ENCODE data around the gene TTLL8.

TTLL8 gene

GRCh38 chr22:50101870-50102565, 43.9 kb upstream of the TTLL8 start:
- Histone ChIP-seq H3K36me3 (ENCODE audit: control insufficient read depth in 2 of 2, insufficient read depth in 1 of 2, low read length in 2 of 2) (no peaks in the 10 kb centered on the region), H3K27ac (ENCODE audit: extremely low read depth, low read depth, low read length) (no peak overlapping the region), H3K4me3 (ENCODE audit: low read depth, low read length) (no peak overlapping the region), H3K4me1 (ENCODE audit: control insufficient read depth, insufficient read depth, low read length) (no peaks in the 10 kb centered on the region), H3K9me3 (ENCODE audit: control insufficient read depth, insufficient read depth, low read depth, low read length) (no peaks in the 10 kb centered on the region)
- POLR2A ChIA-PET: interaction anchor here (0.5 kb wide), 1 partner anchor 470 kb away, joined by 3 read pairs; no protein-coding TSS in a partner anchor
- CTCF ChIA-PET: no interaction called here
- TF ChIP-seq MZF1 (tag by site-specific recombination; IDR thresholded peaks at IDR 0.05; ENCODE audit: borderline replicate concordance) (no peak), ZNF112 (tag by site-specific recombination; IDR thresholded peaks at IDR 0.05) (no peak), ZNF747 (tag by site-specific recombination; IDR thresholded peaks at IDR 0.05) (no peak), OVOL3 (tag by site-specific recombination; IDR thresholded peaks at IDR 0.05) (no peak)

GRCh38 chr22:50098052-50098451, 40.0 kb upstream of the TTLL8 start:
- TF ChIP-seq ZNF530 (tag by site-specific recombination; IDR thresholded peaks at IDR 0.05; ENCODE audit: low read depth): no peak
- TF ChIP-seq ZNF785 (tag by site-specific recombination; IDR thresholded peaks at IDR 0.05): no peak
- no peak for TF ChIP-seq ZNF121 (tag by site-specific recombination; IDR thresholded peaks at IDR 0.05)
- no peak for TF ChIP-seq ZNF596 (tag by site-specific recombination; IDR thresholded peaks at IDR 0.05)

GRCh38 chr22:50092342-50092741, 34.2 kb upstream of the TTLL8 start:
- no peaks in the 10 kb centered on the region for H3K36me3 ChIP-seq (ENCODE audit: control insufficient read depth in 2 of 2, insufficient read depth in 1 of 2, low read length in 2 of 2)
- TF ChIP-seq KLF8 (tag by site-specific recombination; IDR thresholded peaks at IDR 0.05) (no peak), ZNF76 (tag by site-specific recombination; IDR thresholded peaks at IDR 0.05; ENCODE audit: borderline replicate concordance, low read depth) (no peak), ZBTB21 (tag by site-specific recombination; IDR thresholded peaks at IDR 0.05) (no peak), ZNF645 (tag by site-specific recombination; IDR thresholded peaks at IDR 0.05) (no peak), ZBTB11 (tag by site-specific recombination; conservative IDR thresholded peaks at IDR 0.05; ENCODE audit: low read depth) (no peak), ZNF211 (tag by site-specific recombination; IDR thresholded peaks at IDR 0.05; ENCODE audit: low read depth) (no peak), PATZ1 (tag by site-specific recombination; IDR thresholded peaks at IDR 0.05) (no peak), ZNF785 (tag by site-specific recombination; IDR thresholded peaks at IDR 0.05) (no peak), ZNF639 (tag by site-specific recombination; IDR thresholded peaks at IDR 0.05) (no peak), ZNF549 (tag by site-specific recombination; IDR thresholded peaks at IDR 0.05) (no peak), ZNF266 (tag by site-specific recombination; IDR thresholded peaks at IDR 0.05; ENCODE audit: low read depth) (no peak), ZNF146 (tag by site-specific recombination; IDR thresholded peaks at IDR 0.05) (no peak), ZFP37 (tag by site-specific recombination; IDR thresholded peaks at IDR 0.05) (no peak)
- CTCF ChIA-PET: interaction anchor here (0.7 kb wide), 2 partner anchors 9 to 29 kb away, joined by 3 to 4 read pairs; no protein-coding TSS in a partner anchor
- H3K9me3 ChIP-seq (ENCODE audit: control insufficient read depth, insufficient read depth, low read depth, low read length): no peaks in the 10 kb centered on the region
- no peaks in the 10 kb centered on the region for H3K4me1 ChIP-seq (ENCODE audit: control insufficient read depth, insufficient read depth, low read length)
- no peak overlapping the region for H3K27ac ChIP-seq (ENCODE audit: extremely low read depth, low read depth, low read length)
- POLR2A ChIA-PET: no interaction called here
- H3K4me3 ChIP-seq (ENCODE audit: low read depth, low read length): no peak overlapping the region

More at GRCh38 chr22:50098052-50098451, 40.0 kb upstream of the TTLL8 start:
- ChIA-PET CTCF (interaction anchor here (0.7 kb wide), 1 partner anchor 24 kb away, joined by 3 read pairs; no protein-coding TSS in a partner anchor), POLR2A (no interaction called here)
- no peak overlapping the region for H3K27ac ChIP-seq (ENCODE audit: extremely low read depth, low read depth, low read length)
- H3K36me3 ChIP-seq (ENCODE audit: control insufficient read depth in 2 of 2, insufficient read depth in 1 of 2, low read length in 2 of 2): no peaks in the 10 kb centered on the region
- H3K4me3 ChIP-seq (ENCODE audit: low read depth, low read length): no peak overlapping the region
- no peaks in the 10 kb centered on the region for H3K4me1 ChIP-seq (ENCODE audit: control insufficient read depth, insufficient read depth, low read length)
- H3K9me3 ChIP-seq (ENCODE audit: control insufficient read depth, insufficient read depth, low read depth, low read length): no peaks in the 10 kb centered on the region

All from HEK293 (cell line).